NK-92 (cell line): Measurements from ENCODE around the gene TJP3.

Experiments used
- DNase-seq: peaks from one replicate; lab custom pipeline; 2025; ENCODE audit not compliant: unreplicated experiment; lab: John Stamatoyannopoulos, UW

The TJP3 gene

GRCh38 chr19:3710265-3710812 is 2.2 kb downstream of the TJP3 start:
- no peak for DNase-seq

- no peak for DNase-seq
These were observed 4.8 kb downstream of the TJP3 start for GRCh38 chr19:3712663-3713611.

GRCh38 chr19:3716147-3716668 is 8.0 kb downstream of the TJP3 start:
- DNase-seq: no peak

- DNase-seq: no peak
These were observed 11.7 kb downstream of the TJP3 start for GRCh38 chr19:3719868-3720267.

GRCh38 chr19:3720349-3720917 is 12.2 kb downstream of the TJP3 start:
- no peak for DNase-seq

- DNase-seq: no peak
These were observed 13.1 kb downstream of the TJP3 start for GRCh38 chr19:3721131-3721886.

- DNase-seq: no peak
These were observed 13.8 kb downstream of the TJP3 start for GRCh38 chr19:3721887-3722442.

- no peak for DNase-seq
These were observed 14.4 kb downstream of the TJP3 start for GRCh38 chr19:3722443-3723109.

GRCh38 chr19:3723110-3723488 is 14.9 kb downstream of the TJP3 start:
- DNase-seq: no peak

GRCh38 chr19:3723883-3724282 is 15.7 kb downstream of the TJP3 start:
- DNase-seq: no peak

GRCh38 chr19:3725121-3725520 is 16.9 kb downstream of the TJP3 start:
- no peak for DNase-seq

- no peak for DNase-seq
These were observed 17.6 kb downstream of the TJP3 start for GRCh38 chr19:3725640-3726310.

GRCh38 chr19:3730457-3730958 is 22.3 kb downstream of the TJP3 start:
- no peak for DNase-seq

GRCh38 chr19:3732108-3732507 is 23.9 kb downstream of the TJP3 start:
- DNase-seq: no peak

GRCh38 chr19:3733549-3734309 is 25.5 kb downstream of the TJP3 start:
- DNase-seq: no peak

- DNase-seq: no peak
These were observed 26.1 kb downstream of the TJP3 start for GRCh38 chr19:3734310-3734600.

- no peak for DNase-seq
These were observed 28.0 kb downstream of the TJP3 start for GRCh38 chr19:3736106-3736724.

- DNase-seq: no peak
These were observed 29.5 kb downstream of the TJP3 start for GRCh38 chr19:3737487-3738205.
